Activated CD4-positive, alpha-beta memory T cell treated with anti-CD3 and anti-CD28 coated beads for 36 hours (primary cell): ENCODE results near the gene AFF3. TPM values are rescaled to one million over a fixed set of nuclear protein-coding genes. Genes with fewer than 3 reads are reported as not detected.
"Not testable (repeated sequence)": the region's sequence is repeated elsewhere in the genome, so short reads cannot be mapped to it uniquely, and the experiment has no call there.

ENCODE experiments used
- CTCF ChIA-PET: fragments of 350-600 bp; sonication (Branson Sonifier 250); formaldehyde crosslinking; loops from one replicate; lab custom pipeline; 2021; ENCODE audit warnings: antibody characterized with exemption, inconsistent platforms; lab: Charles Lee
- POLR2A ChIA-PET: fragments of 350-600 bp; sonication (Branson Sonifier 250); formaldehyde crosslinking; loops from one replicate; lab custom pipeline; 2021; ENCODE audit warnings: antibody characterized with exemption; lab: Charles Lee
- DNase-seq: peaks from one replicate; pipeline ENCODE4 v3.0.0-alpha.2; 2020
- H3K27ac Mint-ChIP-seq: one replicate; pipeline ENCODE4 v1.8.0; 2021; ENCODE audit warnings: mixed read lengths
- H3K27me3 Mint-ChIP-seq: one replicate; pipeline ENCODE4 v1.8.0; 2021; ENCODE audit warnings: mixed read lengths
- H3K36me3 Mint-ChIP-seq: one replicate; pipeline ENCODE4 v1.8.0; 2021; ENCODE audit warnings: mixed read lengths
- H3K4me1 Mint-ChIP-seq: one replicate; pipeline ENCODE4 v1.8.0; 2021; ENCODE audit warnings: low read depth, mixed read lengths
- H3K4me3 Mint-ChIP-seq: one replicate; pipeline ENCODE4 v1.8.0; 2021; ENCODE audit warnings: mild to moderate bottlenecking, mixed read lengths
- H3K9me3 Mint-ChIP-seq: one replicate; pipeline ENCODE4 v1.8.0; 2021; ENCODE audit warnings: mixed read lengths
- intact Hi-C: fragments of 100-400 bp; cut with micrococcal nuclease; formaldehyde crosslinking; loops from one replicate; pipeline ENCODE4 v1.15.1; 2023
- total RNA-seq, 2 experiments: library from RNA; stranded (reverse); gene quantifications; one replicate each; pipeline ENCODE4 v1.2.3, GENCODE V29; 2021

Gene AFF3
- total RNA-seq, 2 experiments from 2014 or later: 0.22 to 0.59 TPM

- ChIA-PET CTCF (no interaction called here), POLR2A (no interaction called here)
- H3K27me3 Mint-ChIP-seq: peaks cover 6% of the 10 kb centered on the region
- H3K9me3 Mint-ChIP-seq: peaks cover 8% of the 10 kb centered on the region
- intact Hi-C loops: no loop called here
- no peak for DNase-seq
- H3K4me3 Mint-ChIP-seq: no peak overlapping the region
- H3K4me1 Mint-ChIP-seq: no peaks in the 10 kb centered on the region
- no peak overlapping the region for H3K27ac Mint-ChIP-seq
- peaks cover 2% of the 10 kb centered on the region for H3K36me3 Mint-ChIP-seq
These were observed 366.0 kb downstream of the AFF3 start for GRCh38 chr2:99776206-99776905.

GRCh38 chr2:99775585-99775984 is 366.8 kb downstream of the AFF3 start:
- H3K27me3 Mint-ChIP-seq: peaks cover 3% of the 10 kb centered on the region
- H3K9me3 Mint-ChIP-seq: peaks cover 8% of the 10 kb centered on the region
- no peak overlapping the region for H3K4me3 Mint-ChIP-seq
- CTCF ChIA-PET: no interaction called here
- POLR2A ChIA-PET: no interaction called here
- H3K36me3 Mint-ChIP-seq: peaks cover 1% of the 10 kb centered on the region
- H3K4me1 Mint-ChIP-seq: no peaks in the 10 kb centered on the region
- no peak overlapping the region for H3K27ac Mint-ChIP-seq
- no peak for DNase-seq
- intact Hi-C loops: no loop called here

GRCh38 chr2:99773642-99774041 is 368.7 kb downstream of the AFF3 start:
- DNase-seq, H3K27me3 Mint-ChIP-seq, CTCF ChIA-PET, POLR2A ChIA-PET, intact Hi-C loops, H3K36me3 Mint-ChIP-seq, H3K4me3 Mint-ChIP-seq, H3K4me1 Mint-ChIP-seq, H3K27ac Mint-ChIP-seq: not testable (repeated sequence)
- peaks cover 11% of the 10 kb centered on the region for H3K9me3 Mint-ChIP-seq

- H3K27me3 Mint-ChIP-seq: peaks cover 2% of the 10 kb centered on the region
- H3K4me3 Mint-ChIP-seq: no peak overlapping the region
- no peak overlapping the region for H3K27ac Mint-ChIP-seq
- ChIA-PET CTCF (no interaction called here), POLR2A (no interaction called here)
- no peak for DNase-seq
- H3K4me1 Mint-ChIP-seq: no peaks in the 10 kb centered on the region
- H3K36me3 Mint-ChIP-seq: peaks cover 3% of the 10 kb centered on the region
- intact Hi-C loops: no loop called here
- H3K9me3 Mint-ChIP-seq: peaks cover 10% of the 10 kb centered on the region
These were observed 369.6 kb downstream of the AFF3 start for GRCh38 chr2:99772591-99773331.

GRCh38 chr2:99771681-99772333 is 370.6 kb downstream of the AFF3 start:
- Mint-ChIP-seq H3K27me3 (peaks cover 2% of the 10 kb centered on the region), H3K27ac (no peak overlapping the region), H3K9me3 (peaks cover 10% of the 10 kb centered on the region), H3K36me3 (peaks cover 3% of the 10 kb centered on the region), H3K4me1 (no peaks in the 10 kb centered on the region), H3K4me3 (no peak overlapping the region)
- ChIA-PET POLR2A (no interaction called here), CTCF (no interaction called here)
- intact Hi-C loops: no loop called here
- no peak for DNase-seq

GRCh38 chr2:99770876-99771275 is 371.5 kb downstream of the AFF3 start:
- no peak overlapping the region for H3K4me3 Mint-ChIP-seq
- CTCF ChIA-PET: no interaction called here

GRCh38 chr2:99765731-99766318 is 376.6 kb downstream of the AFF3 start:
- DNase-seq: no peak
- intact Hi-C loops: no loop called here
- Mint-ChIP-seq H3K4me3 (no peak overlapping the region), H3K36me3 (peaks cover 3% of the 10 kb centered on the region), H3K27ac (no peak overlapping the region), H3K9me3 (peaks cover 10% of the 10 kb centered on the region), H3K4me1 (no peaks in the 10 kb centered on the region), H3K27me3 (peaks cover 1% of the 10 kb centered on the region)
- CTCF ChIA-PET: no interaction called here
- POLR2A ChIA-PET: interaction anchor here (0.5 kb wide), 1 partner anchor 15 kb away, joined by 3 read pairs; no protein-coding TSS in a partner anchor

More at GRCh38 chr2:99770876-99771275, 371.5 kb downstream of the AFF3 start:
- Mint-ChIP-seq H3K27ac (no peak overlapping the region), H3K9me3 (peaks cover 10% of the 10 kb centered on the region), H3K36me3 (peaks cover 3% of the 10 kb centered on the region), H3K27me3 (peaks cover 2% of the 10 kb centered on the region), H3K4me1 (no peaks in the 10 kb centered on the region)
- intact Hi-C loops: no loop called here
- DNase-seq: no peak
- POLR2A ChIA-PET: no interaction called here

GRCh38 chr2:99763764-99764163 is 378.6 kb downstream of the AFF3 start:
- peaks cover 1% of the 10 kb centered on the region for H3K27me3 Mint-ChIP-seq
- intact Hi-C loops: no loop called here
- no peaks in the 10 kb centered on the region for H3K36me3 Mint-ChIP-seq
- CTCF ChIA-PET: no interaction called here
- no peak for DNase-seq
- no peak overlapping the region for H3K4me3 Mint-ChIP-seq
- H3K27ac Mint-ChIP-seq: no peak overlapping the region
- peaks cover 2% of the 10 kb centered on the region for H3K9me3 Mint-ChIP-seq
- POLR2A ChIA-PET: no interaction called here
- H3K4me1 Mint-ChIP-seq: no peaks in the 10 kb centered on the region

GRCh38 chr2:99762714-99763113 is 379.7 kb downstream of the AFF3 start:
- Mint-ChIP-seq H3K9me3 (no peaks in the 10 kb centered on the region), H3K4me1 (no peaks in the 10 kb centered on the region), H3K4me3 (no peak overlapping the region), H3K27ac (no peak overlapping the region), H3K27me3 (peaks cover 1% of the 10 kb centered on the region), H3K36me3 (no peaks in the 10 kb centered on the region)
- intact Hi-C loops: no loop called here
- POLR2A ChIA-PET: no interaction called here
- CTCF ChIA-PET: no interaction called here
- DNase-seq: no peak

GRCh38 chr2:99757611-99758114 is 384.7 kb downstream of the AFF3 start:
- no peak overlapping the region for H3K4me3 Mint-ChIP-seq
- no peaks in the 10 kb centered on the region for H3K4me1 Mint-ChIP-seq
- ChIA-PET CTCF (no interaction called here), POLR2A (no interaction called here)
- H3K27me3 Mint-ChIP-seq: no peaks in the 10 kb centered on the region
- intact Hi-C loops: no loop called here
- H3K36me3 Mint-ChIP-seq: no peaks in the 10 kb centered on the region
- no peaks in the 10 kb centered on the region for H3K9me3 Mint-ChIP-seq
- DNase-seq: no peak
- no peak overlapping the region for H3K27ac Mint-ChIP-seq

GRCh38 chr2:99756059-99756458 is 386.3 kb downstream of the AFF3 start:
- DNase-seq: no peak
- Mint-ChIP-seq H3K4me3 (no peak overlapping the region), H3K9me3 (no peaks in the 10 kb centered on the region), H3K27me3 (no peaks in the 10 kb centered on the region), H3K4me1 (no peaks in the 10 kb centered on the region), H3K36me3 (no peaks in the 10 kb centered on the region), H3K27ac (no peak overlapping the region)
- intact Hi-C loops: no loop called here
- ChIA-PET CTCF (interaction anchor here (0.6 kb wide), 1 partner anchor 574 kb away, joined by 5 read pairs; no protein-coding TSS in a partner anchor), POLR2A (no interaction called here)

- DNase-seq: no peak
- Mint-ChIP-seq H3K36me3 (no peaks in the 10 kb centered on the region), H3K4me1 (no peaks in the 10 kb centered on the region), H3K27me3 (no peaks in the 10 kb centered on the region), H3K27ac (no peak overlapping the region), H3K4me3 (no peak overlapping the region), H3K9me3 (no peaks in the 10 kb centered on the region)
- intact Hi-C loops: no loop called here
- ChIA-PET CTCF (no interaction called here), POLR2A (no interaction called here)
These were observed 388.2 kb downstream of the AFF3 start for GRCh38 chr2:99754210-99754609.
